ENCODE data around the gene CDCP1. TPM values are rescaled to one million over a fixed set of nuclear protein-coding genes. Genes with fewer than 3 reads are reported as not detected.
A peak's percentile ranks its signal among the peaks of the same experiment; 100 is the strongest.
"Not testable (repeated sequence)": the region's sequence is repeated elsewhere in the genome, so short reads cannot be mapped to it uniquely, and the experiment has no call there.

The CDCP1 gene
- total RNA-seq, 4 donors from 2014 or later = 1.2 to 6.4 (median 2.1) TPM

- no peak overlapping the region for H3K4me3 ChIP-seq
- intact Hi-C loops (cut with DNase I) = no loop called here
- no peaks in the 10 kb centered on the region for H3K9me3 ChIP-seq
- H3K27me3 ChIP-seq = peaks cover 0 to 33% (median 14%) of the 10 kb centered on the region in 4 donors
- no peak for TF ChIP-seq EP300 (IDR thresholded peaks at IDR 0.05)
- no peak for TF ChIP-seq CTCF (IDR thresholded peaks at IDR 0.05)
- no peak for TF ChIP-seq POLR2A (IDR thresholded peaks at IDR 0.05; ENCODE audit: low read depth)
- TF ChIP-seq POLR2AphosphoS5 (IDR thresholded peaks at IDR 0.05) = no peak
- no peak for DNase-seq (ENCODE audit: extremely low spot score)
- WGBS = 89% methylated on average over 6 of the region's 6 CpGs
- peaks cover 15 to 27% (median 24%) of the 10 kb centered on the region in 4 donors for H3K4me1 ChIP-seq
- H3K36me3 ChIP-seq = no peaks in the 10 kb centered on the region
- no peak overlapping the region for H3K27ac ChIP-seq (replicated peaks in 1 of 4)
These were observed 2.2 kb downstream of the CDCP1 start for GRCh38 chr3:45143673-45144671.

GRCh38 chr3:45140770-45141155 is 5.4 kb downstream of the CDCP1 start:
- intact Hi-C loops (cut with DNase I); H3K27ac ChIP-seq (replicated peaks in 1 of 4); H3K9me3 ChIP-seq; H3K4me3 ChIP-seq; DNase-seq (ENCODE audit: extremely low spot score); H3K36me3 ChIP-seq: not testable (repeated sequence)
- WGBS = 86% methylated on average over 4 of the region's 4 CpGs
- H3K27me3 ChIP-seq = peaks cover 0 to 15% (median 6%) of the 10 kb centered on the region in 4 donors
- peaks cover 12 to 28% (median 19%) of the 10 kb centered on the region in 4 donors for H3K4me1 ChIP-seq

GRCh38 chr3:45140141-45140769 is 5.9 kb downstream of the CDCP1 start:
- DNase-seq (ENCODE audit: extremely low spot score) = no peak
- no peaks in the 10 kb centered on the region for H3K9me3 ChIP-seq
- 65% methylated on average over 8 of the region's 8 CpGs for WGBS
- peaks cover 7 to 23% (median 14%) of the 10 kb centered on the region in 4 donors for H3K4me1 ChIP-seq
- H3K36me3 ChIP-seq = no peaks in the 10 kb centered on the region
- H3K27ac ChIP-seq (replicated peaks in 1 of 4) = peak overlapping the region in 1 of 4 donors; percentile 40
- no peak overlapping the region for H3K4me3 ChIP-seq
- TF ChIP-seq POLR2AphosphoS5 (IDR thresholded peaks at IDR 0.05) (no peak), CTCF (IDR thresholded peaks at IDR 0.05) (no peak), EP300 (IDR thresholded peaks at IDR 0.05) (no peak), POLR2A (IDR thresholded peaks at IDR 0.05; ENCODE audit: low read depth) (no peak)
- H3K27me3 ChIP-seq = peaks cover 0 to 10% (median 1%) of the 10 kb centered on the region in 4 donors
- intact Hi-C loops (cut with DNase I) = no loop called here

- Histone ChIP-seq H3K9me3 (no peaks in the 10 kb centered on the region), H3K36me3 (no peaks in the 10 kb centered on the region), H3K4me1 (peaks cover 6 to 18% (median 12%) of the 10 kb centered on the region in 4 donors), H3K27me3 (peaks cover 0 to 3% (median 0%) of the 10 kb centered on the region in 4 donors), H3K27ac (replicated peaks in 1 of 4) (peak overlapping the region in 3 of 4 donors; percentile 4 to 40 (median 7)), H3K4me3 (no peak overlapping the region)
- intact Hi-C loops (cut with DNase I) = no loop called here
- TF ChIP-seq POLR2AphosphoS5 (IDR thresholded peaks at IDR 0.05) (no peak), CTCF (IDR thresholded peaks at IDR 0.05) (no peak), POLR2A (IDR thresholded peaks at IDR 0.05; ENCODE audit: low read depth) (no peak), EP300 (IDR thresholded peaks at IDR 0.05) (no peak)
- no peak for DNase-seq (ENCODE audit: extremely low spot score)
- 76% methylated on average over 6 of the region's 6 CpGs for WGBS
These were observed 6.6 kb downstream of the CDCP1 start for GRCh38 chr3:45139372-45140140.
